CD4-positive, alpha-beta memory T cell (primary cell): ENCODE measurements around the gene CARS1. TPM values are rescaled to one million over a fixed set of nuclear protein-coding genes. Genes with fewer than 3 reads are reported as not detected.

ENCODE experiments used
- CTCF ChIA-PET: fragments of 350-600 bp; sonication (Branson Sonifier 250); formaldehyde crosslinking; loops from one replicate; lab custom pipeline; 2021; ENCODE audit warnings: inconsistent platforms; ENCODE audit not compliant: partially characterized antibody; lab: Charles Lee
- POLR2A ChIA-PET: fragments of 350-600 bp; sonication (Branson Sonifier 250); formaldehyde crosslinking; loops from one replicate; lab custom pipeline; 2021; ENCODE audit not compliant: partially characterized antibody; lab: Charles Lee
- DNase-seq, 5 donors: peaks; one replicate each; pipeline versions ENCODE4 v3.0.0 to v3.0.0-alpha.2; 2020 to 2022; ENCODE audit warnings: mixed read lengths in 1 of 5
- H3K27ac ChIP-seq: one replicate; pipeline ENCODE4 v1.7.0; 2013; ENCODE audit warnings: low read depth, low read length
- H3K27me3 ChIP-seq: 2 replicates; pipeline ENCODE4 v1.7.0; 2013; ENCODE audit warnings: mild to moderate bottlenecking, low read length, moderate library complexity; ENCODE audit not compliant: insufficient read depth
- H3K36me3 ChIP-seq: 2 replicates; pipeline ENCODE4 v1.7.0; 2013; ENCODE audit warnings: mild to moderate bottlenecking, low read length, moderate library complexity; ENCODE audit not compliant: insufficient read depth
- H3K4me1 ChIP-seq: 2 replicates; pipeline ENCODE4 v1.7.0; 2013; ENCODE audit warnings: mild to moderate bottlenecking, low read length, moderate library complexity; ENCODE audit not compliant: insufficient read depth
- H3K4me3 ChIP-seq, 2 donors: one replicate each; pipeline ENCODE4 v1.7.0; 2013; ENCODE audit warnings: low read length in 2 of 2, mild to moderate bottlenecking in 1 of 2
- H3K9me3 ChIP-seq, 2 donors: one replicate each; pipeline ENCODE4 v1.7.0; 2013; ENCODE audit warnings: low read length in 2 of 2, control low read depth in 1 of 2; ENCODE audit not compliant: control insufficient read depth in 1 of 2
- H3K27ac Mint-ChIP-seq, 7 donors: one replicate each; pipeline ENCODE4 v1.8.0; 2020 to 2021; ENCODE audit warnings: mixed read lengths in 7 of 7, mild to moderate bottlenecking in 6 of 7, inconsistent platforms in 3 of 7, moderate library complexity in 3 of 7
- H3K27me3 Mint-ChIP-seq, 2 donors: one replicate each; pipeline ENCODE4 v1.8.0; 2020 to 2021; ENCODE audit warnings: mixed read lengths in 2 of 2
- H3K36me3 Mint-ChIP-seq, 2 donors: one replicate each; pipeline ENCODE4 v1.8.0; 2020 to 2021; ENCODE audit warnings: mixed read lengths in 2 of 2, inconsistent platforms in 1 of 2, mild to moderate bottlenecking in 1 of 2
- H3K4me1 Mint-ChIP-seq, 4 donors: one replicate each; pipeline ENCODE4 v1.8.0; 2020 to 2021; ENCODE audit warnings: mixed read lengths in 4 of 4, mild to moderate bottlenecking in 1 of 4
- H3K4me3 Mint-ChIP-seq, 8 donors: one replicate each; pipeline ENCODE4 v1.8.0; 2020 to 2021; ENCODE audit warnings: mixed read lengths in 8 of 8, mild to moderate bottlenecking in 7 of 8, moderate library complexity in 6 of 8, inconsistent platforms in 3 of 8
- H3K9me3 Mint-ChIP-seq, 8 donors: one replicate each; pipeline ENCODE4 v1.8.0; 2020 to 2021; ENCODE audit warnings: mixed read lengths in 8 of 8, mild to moderate bottlenecking in 5 of 8, inconsistent platforms in 3 of 8, moderate library complexity in 1 of 8
- intact Hi-C: fragments of 100-400 bp; cut with micrococcal nuclease; formaldehyde crosslinking; loops from one replicate; pipeline ENCODE4 v1.15.1; 2023
- polyA plus RNA-seq, 2 donors: library from polyadenylated mRNA; unstranded; fragments of 300-500 nt; fragmentation: Illumina TruSeq; gene quantifications; one replicate each; pipeline ENCODE4 v1.2.3, GENCODE V29; 2021
- total RNA-seq, 2 experiments: library from RNA; stranded (reverse); gene quantifications; one replicate each; pipeline ENCODE4 v1.2.3, GENCODE V29; 2021

Gene CARS1
- total and polyA plus RNA-seq, 4 experiments from 2014 or later, result 37.1 to 80.3 (median 57.1) TPM

DNA sequence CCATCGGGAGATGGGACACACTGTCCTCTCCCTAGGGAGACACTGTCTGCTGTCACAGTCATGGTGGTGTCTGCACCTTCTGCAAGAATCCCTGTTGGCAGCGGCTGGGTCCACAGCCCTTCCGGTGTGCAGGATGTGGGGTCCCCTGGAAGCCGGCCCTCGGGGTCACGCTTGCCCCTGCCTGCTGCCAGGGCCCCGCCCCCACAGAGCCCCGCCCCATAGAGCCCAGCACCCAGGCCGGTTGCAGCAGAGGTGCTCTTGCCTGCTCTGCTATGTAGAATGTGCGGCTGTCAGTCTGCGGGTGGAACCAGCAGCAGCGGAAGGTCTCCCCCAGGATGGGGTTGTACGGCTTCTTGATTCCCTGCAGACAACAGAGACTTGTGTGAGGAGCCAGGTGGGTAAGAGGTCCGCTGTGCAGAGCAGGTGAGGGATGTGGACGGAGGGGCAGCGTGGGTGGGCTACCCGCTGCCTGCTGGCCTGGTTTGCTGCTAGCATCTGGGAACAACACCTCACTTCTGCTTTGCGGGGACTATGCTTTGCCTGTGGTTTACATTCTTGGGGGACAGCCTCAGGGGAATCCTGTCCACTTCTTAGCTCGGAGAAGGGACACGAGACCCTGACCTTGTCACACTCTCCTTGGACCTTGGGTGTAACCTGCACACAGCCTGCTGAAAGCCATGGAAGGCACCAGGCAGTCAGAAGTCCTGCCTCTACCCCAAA lies 44.9 kb upstream of the CARS1 start:
- H3K27ac Mint-ChIP-seq, result no peak overlapping the region
- no peak for DNase-seq
- CTCF ChIA-PET, result interaction anchor here (0.7 kb wide), 1 partner anchor 10 kb away, joined by 3 read pairs; no protein-coding TSS in a partner anchor

GRCh38 chr11:3099178-3099577 lies 42.0 kb upstream of the CARS1 start:
- H3K27ac ChIP-seq, result no peak overlapping the region
- CTCF ChIA-PET, result interaction anchor here (0.8 kb wide), 1 partner anchor 50 kb away, joined by 3 read pairs; no protein-coding TSS in a partner anchor
- H3K27ac Mint-ChIP-seq, result peak overlapping the region in 3 of 7 donors; percentile 41 to 79 (median 44)

More for the DNA sequence above, 44.9 kb upstream of the CARS1 start:
- H3K4me1 Mint-ChIP-seq, result peaks cover 6 to 14% (median 8%) of the 10 kb centered on the region in 4 donors
- no peaks in the 10 kb centered on the region for H3K36me3 Mint-ChIP-seq
- no peaks in the 10 kb centered on the region for H3K9me3 Mint-ChIP-seq
- H3K9me3 ChIP-seq, result no peaks in the 10 kb centered on the region
- POLR2A ChIA-PET, result no interaction called here
- no peaks in the 10 kb centered on the region for H3K27me3 Mint-ChIP-seq
- no peaks in the 10 kb centered on the region for H3K36me3 ChIP-seq
- no peak overlapping the region for H3K4me3 Mint-ChIP-seq
- no peak overlapping the region for H3K27ac ChIP-seq
- no peaks in the 10 kb centered on the region for H3K27me3 ChIP-seq
- no peaks in the 10 kb centered on the region for H3K4me1 ChIP-seq
- H3K4me3 ChIP-seq, result no peak overlapping the region
- intact Hi-C loops, result no loop called here

GRCh38 chr11:3096909-3097530 lies 39.8 kb upstream of the CARS1 start:
- CTCF ChIA-PET, result interaction anchor here (1.4 kb wide), 1 partner anchor 8 kb away, joined by 3 read pairs; no protein-coding TSS in a partner anchor
- peaks cover 6 to 14% (median 8%) of the 10 kb centered on the region in 4 donors for H3K4me1 Mint-ChIP-seq
- no peaks in the 10 kb centered on the region for H3K27me3 ChIP-seq
- no peak for DNase-seq
- no peaks in the 10 kb centered on the region for H3K36me3 Mint-ChIP-seq
- no peak overlapping the region for H3K4me3 ChIP-seq
- H3K4me3 Mint-ChIP-seq, result no peak overlapping the region
- H3K36me3 ChIP-seq, result no peaks in the 10 kb centered on the region
- peaks cover 0 to 3% of the 10 kb centered on the region in 2 donors for H3K27me3 Mint-ChIP-seq
- intact Hi-C loops, result no loop called here
- H3K4me1 ChIP-seq, result no peaks in the 10 kb centered on the region
- H3K9me3 Mint-ChIP-seq, result no peaks in the 10 kb centered on the region
- no peaks in the 10 kb centered on the region for H3K9me3 ChIP-seq
- H3K27ac Mint-ChIP-seq, result peak overlapping the region in 2 of 7 donors; percentile 8 to 19
- no peak overlapping the region for H3K27ac ChIP-seq
- POLR2A ChIA-PET, result no interaction called here

More at GRCh38 chr11:3099178-3099577, 42.0 kb upstream of the CARS1 start:
- intact Hi-C loops, result no loop called here
- Mint-ChIP-seq H3K4me1 (peaks cover 6 to 14% (median 8%) of the 10 kb centered on the region in 4 donors), H3K9me3 (no peaks in the 10 kb centered on the region), H3K36me3 (no peaks in the 10 kb centered on the region), H3K27me3 (peaks cover 0 to 3% of the 10 kb centered on the region in 2 donors), H3K4me3 (no peak overlapping the region)
- Histone ChIP-seq H3K4me3 (no peak overlapping the region), H3K27me3 (no peaks in the 10 kb centered on the region), H3K4me1 (no peaks in the 10 kb centered on the region), H3K9me3 (no peaks in the 10 kb centered on the region), H3K36me3 (no peaks in the 10 kb centered on the region)
- POLR2A ChIA-PET, result no interaction called here
- no peak for DNase-seq

GRCh38 chr11:3095712-3096361 lies 38.6 kb upstream of the CARS1 start:
- H3K36me3 ChIP-seq, result no peaks in the 10 kb centered on the region
- no peak overlapping the region for H3K27ac Mint-ChIP-seq
- no peak for DNase-seq
- CTCF ChIA-PET, result interaction anchor here (7.9 kb wide), 1 partner anchor 59 kb away, joined by 89 read pairs; no protein-coding TSS in a partner anchor
- POLR2A ChIA-PET, result no interaction called here
- H3K9me3 Mint-ChIP-seq, result no peaks in the 10 kb centered on the region
- H3K27ac ChIP-seq, result no peak overlapping the region
- no peaks in the 10 kb centered on the region for H3K27me3 ChIP-seq
- intact Hi-C loops, result no loop called here
- peaks cover 6 to 14% (median 8%) of the 10 kb centered on the region in 4 donors for H3K4me1 Mint-ChIP-seq
- peaks cover 0 to 3% of the 10 kb centered on the region in 2 donors for H3K27me3 Mint-ChIP-seq
- H3K4me3 Mint-ChIP-seq, result no peak overlapping the region
- H3K4me3 ChIP-seq, result no peak overlapping the region
- H3K9me3 ChIP-seq, result no peaks in the 10 kb centered on the region
- H3K4me1 ChIP-seq, result no peaks in the 10 kb centered on the region
- H3K36me3 Mint-ChIP-seq, result no peaks in the 10 kb centered on the region

- Histone ChIP-seq H3K27me3 (no peaks in the 10 kb centered on the region), H3K9me3 (no peaks in the 10 kb centered on the region), H3K4me3 (no peak overlapping the region), H3K36me3 (no peaks in the 10 kb centered on the region), H3K27ac (no peak overlapping the region), H3K4me1 (no peaks in the 10 kb centered on the region)
- Mint-ChIP-seq H3K27me3 (peaks cover 0 to 3% of the 10 kb centered on the region in 2 donors), H3K36me3 (no peaks in the 10 kb centered on the region), H3K4me1 (peaks cover 4 to 11% (median 6%) of the 10 kb centered on the region in 4 donors), H3K4me3 (no peak overlapping the region), H3K9me3 (no peaks in the 10 kb centered on the region), H3K27ac (no peak overlapping the region)
- CTCF ChIA-PET, result interaction anchor here (1.0 to 7.9 kb wide), 4 partner anchors 9 to 561 kb away, joined by 3 to 89 read pairs (median 54); no protein-coding TSS in a partner anchor
- POLR2A ChIA-PET, result no interaction called here
- intact Hi-C loops, result no loop called here
- no peak for DNase-seq
Observed at GRCh38 chr11:3094223-3094824, 37.1 kb upstream of the CARS1 start.

DNA sequence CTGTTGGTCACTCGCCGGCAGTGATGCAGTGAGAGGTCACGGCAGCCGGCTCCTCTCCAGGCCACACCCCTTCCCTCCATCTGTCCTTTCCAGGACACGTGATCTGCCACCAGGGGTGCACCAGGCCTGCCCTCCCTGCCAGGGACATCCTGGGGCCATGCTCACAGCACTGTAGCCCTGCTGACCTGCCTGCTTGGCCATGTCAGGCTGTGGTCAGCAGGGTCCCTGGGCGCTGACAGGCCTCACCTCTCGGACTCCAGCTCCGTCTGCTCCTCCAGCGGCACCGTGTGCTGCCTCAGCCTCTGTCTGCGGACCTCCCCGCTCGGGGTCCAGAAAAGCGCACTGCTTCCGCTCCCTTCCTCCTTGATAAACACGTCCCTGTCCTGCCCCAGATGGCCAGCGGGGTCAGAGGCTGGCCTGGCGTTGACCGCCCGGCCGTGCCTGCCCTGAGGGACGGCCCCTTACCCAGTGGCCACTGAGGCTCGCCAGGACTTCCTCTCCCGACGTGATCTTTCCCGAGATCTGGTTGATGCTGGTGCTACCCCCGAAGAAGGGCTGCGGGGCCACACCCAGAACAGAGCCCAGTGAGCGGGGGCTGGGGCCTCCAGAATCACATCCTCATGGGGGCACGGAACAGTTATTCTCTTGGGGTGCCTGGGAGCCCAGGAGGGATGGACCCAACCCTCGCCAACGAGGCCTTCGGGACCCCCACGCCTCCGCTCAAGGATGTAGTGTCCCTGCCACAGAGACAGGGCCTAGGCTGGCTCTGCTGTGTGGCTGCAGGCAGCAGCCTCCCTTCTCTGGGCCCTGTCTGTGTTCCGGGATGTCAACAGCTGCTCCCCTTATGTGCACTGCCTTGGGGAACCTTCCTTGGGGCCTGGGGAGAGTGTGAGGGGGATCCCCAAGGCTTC lies 36.3 kb upstream of the CARS1 start:
- Histone ChIP-seq H3K27me3 (no peaks in the 10 kb centered on the region), H3K27ac (no peak overlapping the region), H3K4me3 (no peak overlapping the region), H3K36me3 (no peaks in the 10 kb centered on the region), H3K9me3 (no peaks in the 10 kb centered on the region), H3K4me1 (no peaks in the 10 kb centered on the region)
- Mint-ChIP-seq H3K27me3 (peaks cover 0 to 3% of the 10 kb centered on the region in 2 donors), H3K36me3 (no peaks in the 10 kb centered on the region), H3K4me3 (no peak overlapping the region), H3K4me1 (peaks cover 0 to 4% (median 2%) of the 10 kb centered on the region in 4 donors), H3K27ac (no peak overlapping the region), H3K9me3 (no peaks in the 10 kb centered on the region)
- ChIA-PET POLR2A (no interaction called here), CTCF (interaction anchor here (0.9 to 7.9 kb wide), 5 partner anchors 8 to 560 kb away, joined by 3 to 89 read pairs (median 24); no protein-coding TSS in a partner anchor)
- DNase-seq, result no peak
- intact Hi-C loops, result no loop called here
